Gastrocnemius medialis (tissue), 4 donors: ENCODE results near the gene TLE4. TPM values are rescaled to one million over a fixed set of nuclear protein-coding genes. Genes with fewer than 3 reads are reported as not detected.

Experiments used
- ATAC-seq, 2 donors: fragments of 150-250 bp; one replicate each; pipeline ENCODE4 v1.9.1; 2016
- DNase-seq, 2 donors: peaks; one replicate each; pipeline ENCODE4 v3.0.0-alpha.2; 2019
- H3K27ac ChIP-seq, 4 donors: fragments of 200-600 bp; sonication (generic); 1 replicate in 1 of 4; 2 replicates in 3 of 4; pipeline ENCODE4 v1.5.1; 2016 to 2018; ENCODE audit warnings: mild to moderate bottlenecking in 2 of 4, moderate library complexity in 1 of 4
- H3K27me3 ChIP-seq, 3 donors: fragments of 200-600 bp; sonication (generic) in 2 of 3; 1 replicate in 1 of 3; 2 replicates in 2 of 3; pipeline versions ENCODE4 v1.5.1 to v1.6.0; 2016 to 2019; ENCODE audit warnings: mild to moderate bottlenecking in 1 of 3, moderate library complexity in 1 of 3
- H3K36me3 ChIP-seq, 2 donors: fragments of 200-600 bp; sonication (generic) in 1 of 2; one replicate each; pipeline ENCODE4 v1.5.1; 2017 to 2018
- H3K4me1 ChIP-seq, 2 donors: fragments of 200-600 bp; sonication (generic) in 1 of 2; one replicate each; pipeline ENCODE4 v1.5.1; 2016 to 2017; ENCODE audit warnings: mild to moderate bottlenecking in 2 of 2
- H3K4me3 ChIP-seq, 4 donors: fragments of 200-600 bp; sonication (generic) in 3 of 4; 1 replicate in 1 of 4; 2 replicates in 3 of 4; pipeline ENCODE4 v1.5.1; 2016 to 2019; ENCODE audit warnings: mild to moderate bottlenecking in 2 of 4
- H3K9me3 ChIP-seq, 3 donors: fragments of 200-600 bp; sonication (generic) in 2 of 3; 1 replicate in 1 of 3; 2 replicates in 2 of 3; pipeline ENCODE4 v1.5.1; 2016 to 2019
- CTCF ChIP-seq, 5 experiments: fragments of 450-650 bp in 3 of 5; fragments of 200-600 bp in 2 of 5; sonication (generic) in 2 of 5; IDR thresholded peaks in 4 of 5; conservative IDR thresholded peaks in 1 of 5; 1 replicate in 4 of 5; 2 replicates in 1 of 5; pipeline ENCODE4 v1.5.1; 2016 to 2019; ENCODE audit warnings: antibody characterized with exemption in 5 of 5, mild to moderate bottlenecking in 3 of 5, moderate library complexity in 3 of 5
- POLR2A ChIP-seq, 2 donors: fragments of 450-650 bp; IDR thresholded peaks; one replicate each; pipeline ENCODE4 v1.6.1; 2017; ENCODE audit warnings: antibody characterized with exemption in 2 of 2, mild to moderate bottlenecking in 2 of 2, moderate library complexity in 2 of 2
- in situ Hi-C, 4 donors: fragments of 200-750 bp; cut with MboI; loops; one replicate each; pipeline versions ENCODE4 v1.15.0 to v1.8.0; 2017; ENCODE audit warnings: low sequenced_read_pairs in 4 of 4
- intact Hi-C: fragments of 100-400 bp; cut with DNase I; formaldehyde crosslinking; loops from one replicate; pipeline ENCODE4 v1.15.1; 2023; ENCODE audit warnings: low total_unique reads
- total RNA-seq, 4 donors: library from RNA; depleted of rRNA; stranded (reverse); fragments of >200 nt; gene quantifications; one replicate each; pipeline versions ENCODE4 v1.1.0 to v1.2.3, GENCODE V29; 2016

The TLE4 gene
- total RNA-seq, 4 donors from 2014 or later, result 30.1 to 64.6 (median 43.4) TPM

GRCh38 chr9:79573412-79573923 is 1.7 kb downstream of the TLE4 start:
- ATAC-seq (no peak), DNase-seq (no peak)
- intact Hi-C loops, result loop anchor here (5.0 to 10.0 kb wide), 3 partner anchors 404 to 489 kb away; no protein-coding TSS in a partner anchor
- H3K4me1 ChIP-seq, result peaks cover 45 to 48% of the 10 kb centered on the region in 2 donors
- no peaks in the 10 kb centered on the region for H3K27me3 ChIP-seq
- peak overlapping the region; percentile 73 to 88 (median 82) for H3K4me3 ChIP-seq
- no peaks in the 10 kb centered on the region for H3K9me3 ChIP-seq
- in situ Hi-C loops, result loop anchor here in 1 of 4 donors (25.0 kb wide), 1 partner anchor 389 kb away; no protein-coding TSS in a partner anchor
- peak overlapping the region; percentile 91 to 98 (median 92) for H3K27ac ChIP-seq
- no peaks in the 10 kb centered on the region for H3K36me3 ChIP-seq
- TF ChIP-seq POLR2A (IDR thresholded peaks at IDR 0.05), result no peak
- no peak for TF ChIP-seq CTCF (IDR thresholded peaks at IDR 0.05 in 4 of 5, conservative IDR thresholded peaks at IDR 0.05 in 1 of 5)

GRCh38 chr9:79574136-79574535 is 2.4 kb downstream of the TLE4 start:
- Histone ChIP-seq H3K4me3 (peak overlapping the region; percentile 73 to 88 (median 82)), H3K27me3 (no peaks in the 10 kb centered on the region), H3K36me3 (no peaks in the 10 kb centered on the region), H3K27ac (peak overlapping the region; percentile 91 to 98 (median 92)), H3K9me3 (no peaks in the 10 kb centered on the region), H3K4me1 (peaks cover 51 to 54% of the 10 kb centered on the region in 2 donors)
- DNase-seq (no peak), ATAC-seq (no peak)
- in situ Hi-C loops (loop anchor here in 1 of 4 donors (25.0 kb wide), 1 partner anchor 388 kb away; no protein-coding TSS in a partner anchor), intact Hi-C loops (loop anchor here (5.0 to 10.0 kb wide), 3 partner anchors 403 to 488 kb away; no protein-coding TSS in a partner anchor)
- TF ChIP-seq CTCF (IDR thresholded peaks at IDR 0.05 in 4 of 5, conservative IDR thresholded peaks at IDR 0.05 in 1 of 5), result no peak
- no peak for TF ChIP-seq POLR2A (IDR thresholded peaks at IDR 0.05)

- TF ChIP-seq POLR2A (IDR thresholded peaks at IDR 0.05) (no peak), CTCF (IDR thresholded peaks at IDR 0.05 in 4 of 5, conservative IDR thresholded peaks at IDR 0.05 in 1 of 5) (no peak)
- no peaks in the 10 kb centered on the region for H3K9me3 ChIP-seq
- DNase-seq (no peak), ATAC-seq (no peak)
- intact Hi-C loops, result loop anchor here (5.0 to 10.0 kb wide), 3 partner anchors 403 to 488 kb away; no protein-coding TSS in a partner anchor
- in situ Hi-C loops, result loop anchor here in 1 of 4 donors (25.0 kb wide), 1 partner anchor 388 kb away; no protein-coding TSS in a partner anchor
- H3K27ac ChIP-seq, result peak overlapping the region; percentile 91 to 98 (median 92)
- no peaks in the 10 kb centered on the region for H3K27me3 ChIP-seq
- no peaks in the 10 kb centered on the region for H3K36me3 ChIP-seq
- peaks cover 55 to 58% of the 10 kb centered on the region in 2 donors for H3K4me1 ChIP-seq
- H3K4me3 ChIP-seq, result peak overlapping the region; percentile 73 to 88 (median 82)
These were observed 3.0 kb downstream of the TLE4 start for GRCh38 chr9:79574781-79575180.

- Histone ChIP-seq H3K9me3 (no peaks in the 10 kb centered on the region), H3K27ac (peak overlapping the region in 3 of 4 donors; percentile 91 to 98 (median 92)), H3K4me3 (peak overlapping the region in 2 of 4 donors; percentile 79 to 85), H3K36me3 (peaks cover 0 to 4% of the 10 kb centered on the region in 2 donors), H3K4me1 (peaks cover 55 to 65% of the 10 kb centered on the region in 2 donors), H3K27me3 (no peaks in the 10 kb centered on the region)
- intact Hi-C loops, result loop anchor here (10.0 kb wide), 1 partner anchor 421 kb away; no protein-coding TSS in a partner anchor
- no peak for TF ChIP-seq CTCF (IDR thresholded peaks at IDR 0.05 in 4 of 5, conservative IDR thresholded peaks at IDR 0.05 in 1 of 5)
- no peak for TF ChIP-seq POLR2A (IDR thresholded peaks at IDR 0.05)
- in situ Hi-C loops, result no loop called here
- ATAC-seq (no peak), DNase-seq (no peak)
These were observed 3.8 kb downstream of the TLE4 start for GRCh38 chr9:79575547-79575946.
